ENCODE data around the gene NPHS1. TPM values are rescaled to one million over a fixed set of nuclear protein-coding genes. Genes with fewer than 3 reads are reported as not detected.
A peak's percentile ranks its signal among the peaks of the same experiment; 100 is the strongest.

NPHS1 gene
- polyA plus RNA-seq, 3 donors, result not detected

DNA sequence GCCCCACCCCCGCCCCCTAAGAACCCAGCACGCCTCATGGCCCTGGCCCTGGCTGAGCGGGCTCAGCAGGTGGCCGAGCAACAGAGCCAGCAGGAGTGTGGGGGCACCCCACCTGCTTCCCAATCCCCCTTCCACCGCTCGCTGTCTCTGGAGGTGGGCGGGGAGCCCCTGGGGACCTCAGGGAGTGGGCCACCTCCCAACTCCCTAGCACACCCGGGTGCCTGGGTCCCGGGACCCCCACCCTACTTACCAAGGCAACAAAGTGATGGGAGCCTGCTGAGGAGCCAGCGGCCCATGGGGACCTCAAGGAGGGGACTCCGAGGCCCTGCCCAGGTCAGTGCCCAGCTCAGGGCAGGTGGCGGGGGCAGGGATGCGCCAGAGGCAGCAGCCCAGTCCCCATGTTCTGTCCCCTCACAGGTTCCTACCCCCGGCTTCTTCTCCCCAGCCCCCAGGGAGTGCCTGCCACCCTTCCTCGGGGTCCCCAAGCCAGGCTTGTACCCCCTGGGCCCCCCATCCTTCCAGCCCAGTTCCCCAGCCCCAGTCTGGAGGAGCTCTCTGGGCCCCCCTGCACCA, 65.0 kb downstream of the NPHS1 start:
- H3K4me2 ChIP-seq (replicated peaks; ENCODE audit: extremely low read depth, low read length, poor library complexity, severe bottlenecking), result no peak overlapping the region
- Mint-ChIP-seq H3K9me3 (no peaks in the 10 kb centered on the region), H3K4me1 (no peaks in the 10 kb centered on the region), H3K27me3 (ENCODE audit: low read depth in 3 of 3) (peaks cover 0 to 5% (median 0%) of the 10 kb centered on the region in 3 donors), H3K27ac (no peak overlapping the region), H3K4me3 (no peak overlapping the region), H3K36me3 (peaks cover 20 to 37% of the 10 kb centered on the region in 2 donors)
- H3K27me3 ChIP-seq (ENCODE audit: control insufficient read depth in 2 of 2, insufficient read depth in 2 of 2, low read length in 2 of 2), result no peaks in the 10 kb centered on the region
- H3K9me3 ChIP-seq (replicated peaks in 1 of 2; ENCODE audit: control insufficient read depth in 1 of 2, insufficient read depth in 1 of 2, low read length in 2 of 2), result no peaks in the 10 kb centered on the region
- H3K4me1 ChIP-seq (ENCODE audit: control insufficient read depth in 1 of 2, insufficient read depth in 2 of 2, low read length in 2 of 2), result no peaks in the 10 kb centered on the region
- H3K36me3 ChIP-seq (replicated peaks in 1 of 2; ENCODE audit: control insufficient read depth in 1 of 2, insufficient read depth in 2 of 2, low read length in 2 of 2), result peaks cover 17 to 24% of the 10 kb centered on the region in 2 donors
- TF ChIP-seq, protein P1, sequence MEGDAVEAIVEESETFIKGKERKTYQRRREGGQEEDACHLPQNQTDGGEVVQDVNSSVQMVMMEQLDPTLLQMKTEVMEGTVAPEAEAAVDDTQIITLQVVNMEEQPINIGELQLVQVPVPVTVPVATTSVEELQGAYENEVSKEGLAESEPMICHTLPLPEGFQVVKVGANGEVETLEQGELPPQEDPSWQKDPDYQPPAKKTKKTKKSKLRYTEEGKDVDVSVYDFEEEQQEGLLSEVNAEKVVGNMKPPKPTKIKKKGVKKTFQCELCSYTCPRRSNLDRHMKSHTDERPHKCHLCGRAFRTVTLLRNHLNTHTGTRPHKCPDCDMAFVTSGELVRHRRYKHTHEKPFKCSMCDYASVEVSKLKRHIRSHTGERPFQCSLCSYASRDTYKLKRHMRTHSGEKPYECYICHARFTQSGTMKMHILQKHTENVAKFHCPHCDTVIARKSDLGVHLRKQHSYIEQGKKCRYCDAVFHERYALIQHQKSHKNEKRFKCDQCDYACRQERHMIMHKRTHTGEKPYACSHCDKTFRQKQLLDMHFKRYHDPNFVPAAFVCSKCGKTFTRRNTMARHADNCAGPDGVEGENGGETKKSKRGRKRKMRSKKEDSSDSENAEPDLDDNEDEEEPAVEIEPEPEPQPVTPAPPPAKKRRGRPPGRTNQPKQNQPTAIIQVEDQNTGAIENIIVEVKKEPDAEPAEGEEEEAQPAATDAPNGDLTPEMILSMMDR (IDR thresholded peaks at IDR 0.05), result no peak
- no peak overlapping the region for H2AFZ ChIP-seq (ENCODE audit: insufficient read depth, low read depth, low read length, poor library complexity, severe bottlenecking)
- no peak overlapping the region for H3K4me3 ChIP-seq (replicated peaks in 1 of 3; ENCODE audit: low read depth in 2 of 3, low read length in 3 of 3)
- 97% methylated on average over 7 of the region's 15 CpGs for WGBS (ENCODE audit: insufficient coverage)
- intact Hi-C loops (cut with micrococcal nuclease), result no loop called here
- H3K79me2 ChIP-seq (ENCODE audit: insufficient read depth, low read length), result no peaks in the 10 kb centered on the region
- no peak overlapping the region for H3K9ac ChIP-seq (ENCODE audit: insufficient read depth, low read length, poor library complexity, severe bottlenecking)
- H4K20me1 ChIP-seq (ENCODE audit: insufficient read depth, low read length), result no peaks in the 10 kb centered on the region
- H3K27ac ChIP-seq (ENCODE audit: low read depth in 1 of 2, low read length in 2 of 2), result no peak overlapping the region
- DNase-seq, result no peak

DNA sequence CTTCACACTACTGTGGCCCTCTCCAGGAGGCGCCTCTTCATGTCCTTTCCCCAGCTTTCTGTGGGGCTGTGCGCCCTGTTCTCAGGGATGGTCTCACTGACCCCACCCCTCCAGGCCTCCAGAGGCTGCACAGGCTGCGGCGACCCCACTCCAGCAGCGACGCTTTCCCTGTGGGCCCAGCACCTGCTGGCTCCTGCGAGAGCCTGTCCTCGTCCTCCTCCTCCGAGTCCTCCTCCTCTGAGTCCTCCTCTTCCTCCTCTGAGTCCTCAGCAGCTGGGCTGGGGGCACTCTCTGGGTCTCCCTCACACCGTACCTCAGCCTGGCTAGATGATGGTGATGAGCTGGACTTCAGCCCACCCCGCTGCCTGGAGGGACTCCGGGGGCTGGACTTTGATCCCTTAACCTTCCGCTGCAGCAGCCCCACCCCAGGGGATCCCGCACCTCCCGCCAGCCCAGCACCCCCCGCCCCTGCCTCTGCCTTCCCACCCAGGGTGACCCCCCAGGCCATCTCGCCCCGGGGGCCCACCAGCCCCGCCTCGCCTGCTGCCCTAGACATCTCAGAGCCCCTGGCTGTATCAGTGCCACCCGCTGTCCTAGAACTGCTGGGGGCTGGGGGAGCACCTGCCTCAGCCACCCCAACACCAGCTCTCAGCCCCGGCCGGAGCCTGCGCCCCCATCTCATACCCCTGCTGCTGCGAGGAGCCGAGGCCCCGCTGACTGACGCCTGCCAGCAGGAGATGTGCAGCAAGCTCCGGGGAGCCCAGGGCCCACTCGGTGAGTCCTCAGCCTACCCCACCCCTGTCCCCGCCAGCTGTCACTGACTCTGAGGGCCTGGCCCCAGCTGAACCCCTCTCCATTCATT, 65.8 kb downstream of the NPHS1 start:
- no peak for DNase-seq

More for the DNA sequence above, 65.8 kb downstream of the NPHS1 start:
- Mint-ChIP-seq H3K27ac (peak overlapping the region in 2 of 7 donors; percentile 8 to 35), H3K4me1 (no peaks in the 10 kb centered on the region), H3K36me3 (peaks cover 23 to 44% of the 10 kb centered on the region in 2 donors), H3K27me3 (ENCODE audit: low read depth in 3 of 3) (peaks cover 0 to 5% (median 0%) of the 10 kb centered on the region in 3 donors), H3K4me3 (no peak overlapping the region), H3K9me3 (no peaks in the 10 kb centered on the region)
- Histone ChIP-seq H2AFZ (ENCODE audit: insufficient read depth, low read depth, low read length, poor library complexity, severe bottlenecking) (no peak overlapping the region), H3K4me2 (replicated peaks; ENCODE audit: extremely low read depth, low read length, poor library complexity, severe bottlenecking) (no peak overlapping the region), H3K36me3 (replicated peaks in 1 of 2; ENCODE audit: control insufficient read depth in 1 of 2, insufficient read depth in 2 of 2, low read length in 2 of 2) (peaks cover 21 to 32% of the 10 kb centered on the region in 2 donors), H3K79me2 (ENCODE audit: insufficient read depth, low read length) (no peaks in the 10 kb centered on the region), H3K27me3 (ENCODE audit: control insufficient read depth in 2 of 2, insufficient read depth in 2 of 2, low read length in 2 of 2) (no peaks in the 10 kb centered on the region), H3K27ac (ENCODE audit: low read depth in 1 of 2, low read length in 2 of 2) (no peak overlapping the region), H4K20me1 (ENCODE audit: insufficient read depth, low read length) (no peaks in the 10 kb centered on the region), H3K9me3 (replicated peaks in 1 of 2; ENCODE audit: control insufficient read depth in 1 of 2, insufficient read depth in 1 of 2, low read length in 2 of 2) (no peaks in the 10 kb centered on the region), H3K9ac (ENCODE audit: insufficient read depth, low read length, poor library complexity, severe bottlenecking) (no peak overlapping the region), H3K4me1 (ENCODE audit: control insufficient read depth in 1 of 2, insufficient read depth in 2 of 2, low read length in 2 of 2) (no peaks in the 10 kb centered on the region), H3K4me3 (replicated peaks in 1 of 3; ENCODE audit: low read depth in 2 of 3, low read length in 3 of 3) (no peak overlapping the region)
- intact Hi-C loops (cut with micrococcal nuclease), result no loop called here
- WGBS (ENCODE audit: insufficient coverage), result 97% methylated on average over 25 of the region's 31 CpGs
- TF ChIP-seq, protein P1 (IDR thresholded peaks at IDR 0.05), result no peak
